ENCODE results near the gene PLA2G1B. TPM values are rescaled to one million over a fixed set of nuclear protein-coding genes. Genes with fewer than 3 reads are reported as not detected.

The PLA2G1B gene
- total RNA-seq, 1 donor from 2014 or later, result not detected

DNA sequence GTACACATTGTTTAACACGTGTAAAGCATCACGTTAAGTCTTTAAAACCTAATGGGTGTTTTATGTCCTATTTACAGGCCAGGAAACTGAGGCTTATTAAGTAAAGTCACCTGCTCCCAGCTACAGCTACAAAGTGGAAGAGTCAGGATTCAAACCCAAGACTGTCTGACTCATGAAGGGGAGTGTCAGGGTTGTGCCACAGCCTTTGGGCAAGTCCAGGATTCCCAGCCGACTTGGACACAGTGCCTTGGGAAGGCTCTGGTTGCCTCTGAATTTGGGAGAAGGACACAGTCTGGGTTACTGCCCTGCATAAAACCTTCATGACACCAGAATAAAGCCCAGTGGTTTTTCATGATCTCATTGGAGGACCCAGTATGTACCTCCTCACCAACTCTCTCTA lies 43.2 kb downstream of the PLA2G1B start:
- Mint-ChIP-seq H3K9me3 (no peaks in the 10 kb centered on the region), H3K4me3 (no peak overlapping the region), H3K36me3 (no peaks in the 10 kb centered on the region), H3K27ac (no peak overlapping the region), H3K27me3 (peaks cover 2% of the 10 kb centered on the region), H3K4me1 (ENCODE audit: unreplicated experiment) (peaks cover 6% of the 10 kb centered on the region)
- DNase-seq (ENCODE audit: extremely low spot score, unreplicated experiment), result no peak
- TF ChIP-seq CTCF (conservative IDR thresholded peaks at IDR 0.05), result no peak

DNA sequence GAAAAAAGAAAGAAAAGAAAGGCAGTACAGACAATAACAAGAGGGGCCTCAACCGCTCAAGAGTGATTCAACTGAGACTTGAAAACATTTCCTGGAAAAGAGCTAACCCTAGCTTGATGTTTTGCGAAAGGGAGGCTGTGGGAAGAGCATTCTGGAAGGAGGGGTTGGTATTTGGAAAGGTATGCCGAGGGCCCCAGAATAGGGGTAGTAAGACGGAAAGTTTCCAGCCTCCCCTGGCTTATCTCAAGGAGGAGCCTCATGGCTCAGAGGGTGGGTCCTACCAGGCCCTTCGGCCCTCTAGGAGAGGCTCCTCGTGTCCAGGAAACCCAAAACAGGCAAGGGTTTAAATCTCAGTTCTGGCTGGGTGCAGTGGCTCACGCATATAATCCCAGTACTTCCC lies 44.3 kb downstream of the PLA2G1B start:
- Mint-ChIP-seq H3K36me3 (no peaks in the 10 kb centered on the region), H3K9me3 (no peaks in the 10 kb centered on the region), H3K27me3 (peaks cover 2% of the 10 kb centered on the region), H3K27ac (no peak overlapping the region), H3K4me3 (no peak overlapping the region), H3K4me1 (ENCODE audit: unreplicated experiment) (peaks cover 6% of the 10 kb centered on the region)
- DNase-seq (ENCODE audit: extremely low spot score, unreplicated experiment), result no peak
- no peak for TF ChIP-seq CTCF (conservative IDR thresholded peaks at IDR 0.05)

DNA sequence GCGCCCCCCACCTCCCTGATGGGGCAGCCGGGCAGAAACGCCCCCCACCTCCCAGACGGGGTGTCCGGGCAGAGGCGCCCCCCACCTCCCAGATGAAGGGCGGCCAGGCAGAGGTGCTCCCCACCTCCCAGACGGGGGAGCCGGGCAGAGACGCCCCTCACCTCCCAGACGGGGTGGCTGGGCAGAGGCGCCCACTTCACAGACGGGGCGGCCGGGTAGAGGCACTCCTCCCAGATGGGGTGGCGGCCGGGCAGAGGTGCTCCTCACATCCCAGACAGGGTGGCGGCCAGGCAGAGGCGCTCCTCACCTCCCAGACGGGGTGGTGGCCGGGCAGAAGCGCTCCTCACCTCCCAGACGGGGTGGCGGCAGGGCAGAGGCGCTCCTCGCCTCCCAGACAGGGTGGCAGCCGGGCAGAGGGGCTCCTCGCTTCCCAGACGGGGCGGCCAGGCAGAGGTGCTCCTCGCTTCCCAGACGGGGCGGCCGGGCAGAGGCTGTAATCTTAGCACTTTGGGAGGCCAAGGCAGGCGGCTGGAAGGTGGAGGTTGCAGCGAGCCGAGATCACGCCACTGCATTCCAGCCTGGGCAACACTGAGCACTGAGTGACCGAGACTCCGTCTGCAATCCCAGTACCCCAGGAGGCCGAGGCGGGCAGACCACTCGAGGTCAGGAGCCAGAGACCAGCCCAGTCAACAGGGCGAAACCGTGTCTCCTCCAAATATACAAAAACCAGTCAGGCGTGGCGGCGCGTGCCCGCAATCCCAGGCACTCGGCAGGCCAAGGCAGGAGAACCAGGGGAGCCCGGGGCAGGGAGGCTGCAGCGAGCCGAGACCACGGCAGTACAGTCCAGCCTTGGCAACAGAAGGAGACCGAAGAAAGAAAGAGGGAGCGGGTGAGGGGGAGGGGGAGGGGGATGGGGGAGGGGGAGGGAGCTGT lies 49.2 kb downstream of the PLA2G1B start:
- Mint-ChIP-seq H3K4me3 (no peak overlapping the region), H3K27me3 (no peaks in the 10 kb centered on the region), H3K9me3 (no peaks in the 10 kb centered on the region), H3K36me3 (no peaks in the 10 kb centered on the region), H3K4me1 (ENCODE audit: unreplicated experiment) (no peaks in the 10 kb centered on the region), H3K27ac (no peak overlapping the region)
- no peak for TF ChIP-seq CTCF (conservative IDR thresholded peaks at IDR 0.05)
- no peak for DNase-seq (ENCODE audit: extremely low spot score, unreplicated experiment)

DNA sequence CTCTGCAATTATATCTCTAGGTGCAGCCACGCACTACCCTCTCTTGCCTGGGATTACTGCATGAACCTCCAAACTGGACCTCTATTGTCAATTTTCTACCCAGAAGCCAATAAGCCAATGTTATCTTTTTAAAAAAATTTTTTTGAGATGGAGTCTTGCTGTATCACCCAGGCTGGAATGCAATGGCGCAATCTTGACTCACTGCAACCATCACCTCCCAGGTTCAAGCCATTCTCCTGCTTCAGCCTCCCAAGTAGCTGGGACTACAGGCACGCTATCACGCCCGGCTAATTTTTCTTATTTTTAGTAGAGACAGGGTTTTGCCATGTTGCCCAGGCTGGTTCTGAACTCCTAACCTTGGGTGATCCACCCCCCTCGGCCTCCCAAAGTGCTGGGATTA lies 50.8 kb downstream of the PLA2G1B start:
- DNase-seq (ENCODE audit: extremely low spot score, unreplicated experiment), result no peak
- TF ChIP-seq CTCF (conservative IDR thresholded peaks at IDR 0.05), result no peak
- H3K4me1 Mint-ChIP-seq (ENCODE audit: unreplicated experiment), result no peaks in the 10 kb centered on the region
- H3K4me3 Mint-ChIP-seq, result no peak overlapping the region
- H3K27me3 Mint-ChIP-seq, result no peaks in the 10 kb centered on the region
- no peak overlapping the region for H3K27ac Mint-ChIP-seq
- H3K36me3 Mint-ChIP-seq, result no peaks in the 10 kb centered on the region
- no peaks in the 10 kb centered on the region for H3K9me3 Mint-ChIP-seq

Other genes starting within 250 kb of the PLA2G1B start
- gene RAB35, start 211.0 kb downstream of the PLA2G1B start, total RNA-seq (ENCODE audit: low replicate concordance), result 42.3 and 47.1 TPM in 2 replicates
- 114 and 130 TPM in 2 replicates for gene GCN1, start 133.1 kb downstream of the PLA2G1B start, total RNA-seq (ENCODE audit: low replicate concordance)
- 2,585 and 2,806 TPM in 2 replicates for gene RPLP0, start 126.7 kb downstream of the PLA2G1B start, total RNA-seq (ENCODE audit: low replicate concordance)
- gene PXN, start 62.0 kb downstream of the PLA2G1B start, total RNA-seq (ENCODE audit: low replicate concordance), result 60.7 and 127 TPM in 2 replicates
- gene RNU4-2, start 35.9 kb downstream of the PLA2G1B start, total RNA-seq (ENCODE audit: low replicate concordance), result 6,693 and 9,065 TPM in 2 replicates
- gene RNU4-1, start 34.5 kb downstream of the PLA2G1B start, total RNA-seq (ENCODE audit: low replicate concordance), result 4,376 and 7,253 TPM in 2 replicates
- 2.0 and 2.7 TPM in 2 replicates for gene SIRT4, start 25.5 kb downstream of the PLA2G1B start, total RNA-seq (ENCODE audit: low replicate concordance)
- 22.0 and 71.7 TPM in 2 replicates for gene MSI1, start 41.4 kb upstream of the PLA2G1B start, total RNA-seq (ENCODE audit: low replicate concordance)
- 400 and 501 TPM in 2 replicates for gene COX6A1, start 110.3 kb upstream of the PLA2G1B start, total RNA-seq (ENCODE audit: low replicate concordance)
- 46.6 and 65.2 TPM in 2 replicates for gene TRIAP1, start 118.6 kb upstream of the PLA2G1B start, total RNA-seq (ENCODE audit: low replicate concordance)
- 27.7 and 33.9 TPM in 2 replicates for gene GATC, start 118.7 kb upstream of the PLA2G1B start, total RNA-seq (ENCODE audit: low replicate concordance)
- gene SRSF9, start 142.0 kb upstream of the PLA2G1B start, total RNA-seq (ENCODE audit: low replicate concordance), result 226 and 248 TPM in 2 replicates
- gene DYNLL1, start 168.3 kb upstream of the PLA2G1B start, total RNA-seq (ENCODE audit: low replicate concordance), result 403 and 451 TPM in 2 replicates
- gene COQ5, start 201.4 kb upstream of the PLA2G1B start, total RNA-seq (ENCODE audit: low replicate concordance), result 28.7 and 35.6 TPM in 2 replicates
- 162 and 188 TPM in 2 replicates for gene RNF10, start 206.6 kb upstream of the PLA2G1B start, total RNA-seq (ENCODE audit: low replicate concordance)

Data from type B pancreatic cell (in vitro differentiated cells).